HUES6 (cell line): ENCODE results near the gene ITGB2.

Experiments used
- H3K27ac ChIP-seq: 2 replicates; pipeline ENCODE4 v1.7.0; 2013; ENCODE audit warnings: low read depth, mild to moderate bottlenecking, low read length, inconsistent platforms
- H3K27me3 ChIP-seq: 2 replicates; pipeline ENCODE4 v1.6.1; 2013; ENCODE audit warnings: low read length; ENCODE audit not compliant: control insufficient read depth, insufficient read depth
- H3K36me3 ChIP-seq: 2 replicates; pipeline ENCODE4 v1.6.1; 2013; ENCODE audit warnings: low read length; ENCODE audit not compliant: control insufficient read depth, insufficient read depth
- H3K4me1 ChIP-seq: 2 replicates; pipeline ENCODE4 v1.6.1; 2013; ENCODE audit warnings: low read length; ENCODE audit not compliant: control insufficient read depth, insufficient read depth
- H3K4me3 ChIP-seq: 2 replicates; pipeline ENCODE4 v1.5.1; 2013; ENCODE audit warnings: low read depth, low read length
- H3K9ac ChIP-seq: one replicate; pipeline ENCODE4 v1.6.1; 2013; ENCODE audit warnings: mild to moderate bottlenecking, low read length
- H3K9me3 ChIP-seq: 2 replicates; pipeline ENCODE4 v1.6.1; 2013; ENCODE audit warnings: low read depth, low read length; ENCODE audit not compliant: control insufficient read depth, insufficient read depth

The ITGB2 gene

GRCh38 chr21:44905016-44905727 is 15.5 kb downstream of the ITGB2 start:
- no peak overlapping the region for H3K27ac ChIP-seq
- H3K9ac ChIP-seq = no peak overlapping the region
- H3K4me3 ChIP-seq = no peak overlapping the region
- no peaks in the 10 kb centered on the region for H3K27me3 ChIP-seq
- no peaks in the 10 kb centered on the region for H3K36me3 ChIP-seq
- H3K4me1 ChIP-seq = peaks cover 15% of the 10 kb centered on the region; the same call in 1 of the 2 replicates
- peaks cover 3% of the 10 kb centered on the region; the same call in 1 of the 2 replicates for H3K9me3 ChIP-seq

DNA sequence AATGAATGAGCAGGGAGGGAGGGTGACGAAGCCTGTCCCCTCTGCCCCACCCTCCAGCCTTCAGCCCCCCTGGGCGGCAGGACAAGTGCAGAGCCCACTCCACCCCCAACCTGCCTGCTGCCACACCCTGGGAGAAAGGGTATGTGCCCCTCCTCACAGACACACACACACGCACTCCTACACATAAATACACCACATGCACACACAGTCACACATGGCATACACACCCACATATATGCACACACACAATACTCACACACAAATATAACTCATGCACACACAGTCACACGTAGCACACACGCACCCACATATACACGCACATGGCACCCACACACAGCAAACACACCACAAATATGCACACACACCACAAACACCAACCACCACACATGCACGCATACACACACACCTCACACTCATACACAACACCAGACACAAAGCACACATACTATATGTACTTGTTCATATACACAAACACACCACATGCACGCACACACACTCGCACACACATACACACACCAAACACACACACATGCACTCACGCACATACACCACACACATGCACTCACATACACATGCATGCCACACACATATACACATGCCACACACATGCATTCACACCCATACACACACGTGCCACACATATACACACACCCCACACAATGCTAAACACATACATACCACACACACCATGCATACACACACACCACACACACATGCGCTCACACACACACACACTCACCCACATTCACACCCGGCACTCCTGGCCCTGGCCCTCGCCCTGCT is 16.4 kb downstream of the ITGB2 start:
- H3K36me3 ChIP-seq = no peaks in the 10 kb centered on the region
- no peaks in the 10 kb centered on the region; the same call in 1 of the 2 replicates for H3K27me3 ChIP-seq
- peaks cover 3% of the 10 kb centered on the region; the same call in 1 of the 2 replicates for H3K9me3 ChIP-seq
- no peak overlapping the region for H3K4me3 ChIP-seq
- H3K4me1 ChIP-seq = peaks cover 15% of the 10 kb centered on the region; the same call in 1 of the 2 replicates
- no peak overlapping the region for H3K9ac ChIP-seq
- H3K27ac ChIP-seq = no peak overlapping the region

DNA sequence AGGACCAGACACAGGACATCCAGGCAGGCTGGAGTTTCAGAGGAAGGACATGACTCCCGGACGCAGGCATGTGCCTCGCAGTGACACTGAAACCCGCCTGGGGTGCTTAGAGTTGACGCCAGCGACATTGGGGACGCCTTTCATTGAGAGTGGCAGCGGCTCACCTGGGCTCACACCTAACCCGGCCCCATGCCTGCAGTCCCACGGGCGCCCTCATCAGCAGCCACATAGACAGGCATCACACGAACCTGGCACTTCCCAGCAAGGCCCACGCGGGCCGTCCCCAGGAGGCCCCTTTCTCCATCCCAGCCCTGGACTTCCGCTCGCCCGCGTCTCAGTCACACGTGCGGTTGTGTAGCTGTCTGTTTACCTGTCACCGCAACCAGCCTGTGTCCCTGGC is 17.0 kb downstream of the ITGB2 start:
- Histone ChIP-seq H3K4me1 (peaks cover 15% of the 10 kb centered on the region; the same call in 1 of the 2 replicates), H3K36me3 (no peaks in the 10 kb centered on the region), H3K9me3 (peaks cover 3% of the 10 kb centered on the region; the same call in 1 of the 2 replicates), H3K9ac (no peak overlapping the region), H3K27me3 (no peaks in the 10 kb centered on the region; the same call in 1 of the 2 replicates), H3K4me3 (no peak overlapping the region), H3K27ac (no peak overlapping the region)

DNA sequence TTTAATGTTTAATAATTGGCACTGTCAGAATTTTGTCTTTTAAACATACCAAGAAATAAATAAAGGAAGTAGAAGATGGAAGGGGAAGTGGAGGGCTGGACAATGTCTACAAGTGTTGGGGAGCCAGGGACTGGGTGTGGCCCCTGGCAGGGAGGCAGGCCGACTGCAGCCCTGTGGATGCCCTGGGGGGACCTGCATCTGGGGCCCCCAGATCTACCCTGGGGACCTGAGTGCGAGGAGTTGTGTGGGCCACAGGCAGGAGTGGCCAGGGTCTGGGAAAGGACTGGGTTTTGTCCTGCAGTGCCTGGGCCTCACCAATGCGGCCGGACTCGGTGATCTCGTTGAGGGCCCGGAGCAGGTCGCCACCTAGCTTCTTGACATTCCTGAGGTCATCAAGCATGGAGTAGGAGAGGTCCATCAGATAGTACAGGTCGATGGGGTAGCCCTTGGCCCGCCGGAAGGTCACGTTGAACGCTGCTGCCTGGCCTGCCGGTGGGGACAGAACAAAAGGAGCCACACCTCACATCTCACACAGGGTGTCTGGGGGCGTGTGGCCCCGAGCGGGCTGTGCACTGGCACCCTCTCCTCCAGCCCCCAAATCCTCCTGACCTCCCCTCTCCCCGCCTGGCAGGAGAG is 17.5 kb downstream of the ITGB2 start:
- H3K4me1 ChIP-seq = peaks cover 15% of the 10 kb centered on the region; the same call in 1 of the 2 replicates
- peaks cover 3% of the 10 kb centered on the region; the same call in 1 of the 2 replicates for H3K9me3 ChIP-seq
- no peak overlapping the region for H3K27ac ChIP-seq
- H3K36me3 ChIP-seq = no peaks in the 10 kb centered on the region
- no peak overlapping the region for H3K4me3 ChIP-seq
- H3K9ac ChIP-seq = no peak overlapping the region
- H3K27me3 ChIP-seq = no peaks in the 10 kb centered on the region; the same call in 1 of the 2 replicates

GRCh38 chr21:44902268-44903049 is 18.2 kb downstream of the ITGB2 start:
- no peak overlapping the region for H3K9ac ChIP-seq
- no peaks in the 10 kb centered on the region; the same call in 1 of the 2 replicates for H3K27me3 ChIP-seq
- H3K36me3 ChIP-seq = no peaks in the 10 kb centered on the region
- H3K4me3 ChIP-seq = no peak overlapping the region
- H3K27ac ChIP-seq = no peak overlapping the region
- peaks cover 3% of the 10 kb centered on the region; the same call in 1 of the 2 replicates for H3K9me3 ChIP-seq
- H3K4me1 ChIP-seq = peaks cover 12% of the 10 kb centered on the region; the same call in 1 of the 2 replicates

GRCh38 chr21:44901391-44902074 is 19.2 kb downstream of the ITGB2 start:
- no peaks in the 10 kb centered on the region; the same call in 1 of the 2 replicates for H3K27me3 ChIP-seq
- no peak overlapping the region for H3K4me3 ChIP-seq
- no peak overlapping the region for H3K9ac ChIP-seq
- no peaks in the 10 kb centered on the region for H3K36me3 ChIP-seq
- peaks cover 6% of the 10 kb centered on the region; the same call in 1 of the 2 replicates for H3K4me1 ChIP-seq
- no peak overlapping the region for H3K27ac ChIP-seq
- H3K9me3 ChIP-seq = peaks cover 3% of the 10 kb centered on the region; the same call in 1 of the 2 replicates

GRCh38 chr21:44900559-44901251 is 20.0 kb downstream of the ITGB2 start:
- Histone ChIP-seq H3K9me3 (peaks cover 3% of the 10 kb centered on the region; the same call in 1 of the 2 replicates), H3K27me3 (no peaks in the 10 kb centered on the region; the same call in 1 of the 2 replicates), H3K27ac (no peak overlapping the region), H3K4me3 (no peak overlapping the region), H3K4me1 (peaks cover 7% of the 10 kb centered on the region; the same call in 1 of the 2 replicates), H3K36me3 (no peaks in the 10 kb centered on the region), H3K9ac (no peak overlapping the region)

DNA sequence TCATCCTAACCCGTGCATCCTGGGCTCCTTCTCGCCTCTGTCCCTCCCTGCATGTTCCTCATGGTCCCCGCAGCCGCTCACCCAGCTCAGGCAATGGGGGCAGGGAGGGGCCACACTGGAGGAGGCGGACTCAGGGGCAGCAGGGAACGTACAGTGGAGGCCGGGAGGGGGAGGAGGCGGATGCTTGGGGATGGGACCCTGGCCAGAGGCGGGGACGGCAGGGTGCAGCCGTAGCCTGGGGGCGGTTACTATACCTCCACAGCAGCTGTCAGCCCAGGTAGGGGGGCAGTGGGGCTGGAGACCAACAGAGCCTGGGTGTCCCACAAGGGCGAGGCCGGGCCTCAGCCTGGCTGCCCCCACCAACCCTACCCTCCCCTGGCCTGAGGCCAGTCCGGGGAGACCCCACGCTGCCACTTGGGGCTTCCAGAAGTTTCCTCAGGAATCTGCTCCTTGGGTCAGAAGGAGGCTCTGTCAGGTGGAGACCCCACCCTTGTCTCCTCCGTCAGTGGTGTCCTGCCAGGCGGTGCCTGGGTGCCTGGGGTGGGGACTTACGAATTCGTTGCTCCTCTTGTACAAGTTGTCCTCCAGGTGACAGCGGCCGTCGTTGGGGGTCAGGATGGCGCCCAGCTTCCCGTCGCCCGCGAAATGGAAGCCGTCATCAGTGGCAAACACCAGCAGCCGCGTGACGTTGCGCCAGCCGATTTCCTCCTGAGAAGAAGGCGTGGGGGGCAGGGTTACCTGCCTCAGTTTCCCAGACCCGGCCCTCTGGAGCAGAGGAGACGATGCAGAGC is 20.7 kb downstream of the ITGB2 start:
- Histone ChIP-seq H3K27ac (no peak overlapping the region), H3K4me1 (peaks cover 7% of the 10 kb centered on the region; the same call in 1 of the 2 replicates), H3K36me3 (no peaks in the 10 kb centered on the region), H3K9ac (no peak overlapping the region), H3K27me3 (no peaks in the 10 kb centered on the region; the same call in 1 of the 2 replicates), H3K9me3 (peaks cover 3% of the 10 kb centered on the region; the same call in 1 of the 2 replicates), H3K4me3 (no peak overlapping the region)
